Neural cell (in vitro differentiated cells): ENCODE data around the gene AHRR. TPM values are rescaled to one million over a fixed set of nuclear protein-coding genes. Genes with fewer than 3 reads are reported as not detected.

ENCODE experiments used
- H2AFZ ChIP-seq: fragments of 200-600, 300-800 bp; sonication (generic), shearing (Covaris generic); 2 replicates; pipeline ENCODE4 v1.6.0; 2014; ENCODE audit warnings: low read depth, mild to moderate bottlenecking, antibody characterized with exemption, low read length, moderate library complexity
- H3F3A ChIP-seq: fragments of 200-600 bp; shearing (Covaris generic); 2 replicates; pipeline ENCODE4 v1.6.1; 2016; ENCODE audit warnings: mild to moderate bottlenecking, moderate library complexity, mixed read lengths, antibody characterized with exemption, low read length; ENCODE audit not compliant: insufficient read depth, poor library complexity, severe bottlenecking
- H3K27ac ChIP-seq: fragments of 200-600, 300-800 bp; sonication (generic), shearing (Covaris generic); 2 replicates; pipeline ENCODE4 v1.5.1; 2014; ENCODE audit warnings: mild to moderate bottlenecking, low read length, moderate library complexity
- H3K27me3 ChIP-seq: fragments of 300-800, 200-600 bp; sonication (generic), shearing (Covaris generic); 2 replicates; pipeline ENCODE4 v1.6.0; 2014; ENCODE audit warnings: mild to moderate bottlenecking, low read depth, low read length, moderate library complexity; ENCODE audit not compliant: insufficient read depth
- H3K36me3 ChIP-seq: fragments of 300-800, 200-600 bp; sonication (generic), shearing (Covaris generic); 2 replicates; pipeline ENCODE4 v1.5.1; 2014; ENCODE audit warnings: mild to moderate bottlenecking, antibody characterized with exemption, low read length, moderate library complexity; ENCODE audit not compliant: insufficient read depth
- H3K4me2 ChIP-seq: fragments of 300-800, 200-600 bp; sonication (generic), shearing (Covaris generic); 2 replicates; pipeline ENCODE4 v1.6.0; 2014; ENCODE audit warnings: mild to moderate bottlenecking, low read length
- H3K4me3 ChIP-seq: fragments of 300-800, 200-600 bp; sonication (generic), shearing (Covaris generic); 2 replicates; pipeline ENCODE4 v1.5.1; 2014; ENCODE audit warnings: mild to moderate bottlenecking, low read length, moderate library complexity
- H3K79me2 ChIP-seq: fragments of 200-600 bp; shearing (Covaris generic); replicated peaks from 2 replicates; pipeline ENCODE4 v1.6.0; 2014; ENCODE audit warnings: mild to moderate bottlenecking, low read length, moderate library complexity; ENCODE audit not compliant: insufficient read depth
- H3K9ac ChIP-seq: fragments of 300-800, 200-600 bp; sonication (generic), shearing (Covaris generic); 2 replicates; pipeline ENCODE4 v1.6.1; 2016; ENCODE audit warnings: mild to moderate bottlenecking, low read length, mixed read lengths
- H3K9me2 ChIP-seq: fragments of 200-600 bp; shearing (Covaris generic); 2 replicates; pipeline ENCODE4 v1.6.1; 2016; ENCODE audit warnings: mild to moderate bottlenecking, low read length, mixed read lengths; ENCODE audit not compliant: insufficient read depth
- H3K9me3 ChIP-seq: fragments of 200-600, 300-800 bp; sonication (generic), shearing (Covaris generic); 2 replicates; pipeline ENCODE4 v1.6.1; 2016; ENCODE audit warnings: mild to moderate bottlenecking, mixed run types, low read length, moderate library complexity, mixed read lengths
- H4K20me1 ChIP-seq: fragments of 200-600 bp; shearing (Covaris generic); 2 replicates; pipeline ENCODE4 v1.6.1; 2016; ENCODE audit warnings: mild to moderate bottlenecking, mixed run types; ENCODE audit not compliant: insufficient read depth
- EP300 ChIP-seq: fragments of 450-650 bp; conservative IDR thresholded peaks from 2 replicates; pipeline ENCODE4 v1.6.1; 2014; ENCODE audit warnings: antibody characterized with exemption, mild to moderate bottlenecking, moderate library complexity; ENCODE audit not compliant: poor library complexity, severe bottlenecking
- EZH2 ChIP-seq: fragments of 200-600, 300-800 bp; shearing (Covaris generic), sonication (generic); IDR thresholded peaks from 2 replicates; pipeline ENCODE4 v1.6.1; 2014; ENCODE audit warnings: antibody characterized with exemption, low read length, borderline replicate concordance, mild to moderate bottlenecking; ENCODE audit not compliant: insufficient read depth, poor library complexity, severe bottlenecking
- POLR2AphosphoS5 ChIP-seq: IDR thresholded peaks from 2 replicates; pipeline ENCODE4 v1.6.1; 2012
- RAD21 ChIP-seq: fragments of 450-650 bp; conservative IDR thresholded peaks from 2 replicates; pipeline ENCODE4 v1.6.1; 2014; ENCODE audit warnings: antibody characterized with exemption, mild to moderate bottlenecking, moderate library complexity
- SMC3 ChIP-seq: fragments of 450-650 bp; conservative IDR thresholded peaks from 2 replicates; pipeline ENCODE4 v1.6.1; 2014; ENCODE audit warnings: antibody characterized with exemption, mild to moderate bottlenecking, moderate library complexity; ENCODE audit not compliant: poor library complexity
- TAF1 ChIP-seq: IDR thresholded peaks from 2 replicates; pipeline ENCODE4 v1.6.1; 2012; ENCODE audit warnings: low read depth
- polyA plus RNA-seq: library from polyadenylated mRNA; depleted of rRNA; stranded (reverse); fragments of >200 nt; gene quantifications from 2 replicates; pipeline ENCODE4 v1.2.3, GENCODE V29; 2014
- TF ChIP-seq, protein P1 (sequence below): fragments of 450-650 bp; IDR thresholded peaks from 2 replicates; pipeline ENCODE4 v1.5.1; 2014; ENCODE audit warnings: antibody characterized with exemption, mild to moderate bottlenecking, moderate library complexity; ENCODE audit not compliant: poor library complexity, severe bottlenecking
- TF ChIP-seq, protein P2 (sequence below): IDR thresholded peaks from 2 replicates; pipeline ENCODE4 v1.6.1; 2012; ENCODE audit warnings: borderline replicate concordance

The AHRR gene
- polyA plus RNA-seq, 1 donor from 2014 or later = 0.26 TPM

DNA sequence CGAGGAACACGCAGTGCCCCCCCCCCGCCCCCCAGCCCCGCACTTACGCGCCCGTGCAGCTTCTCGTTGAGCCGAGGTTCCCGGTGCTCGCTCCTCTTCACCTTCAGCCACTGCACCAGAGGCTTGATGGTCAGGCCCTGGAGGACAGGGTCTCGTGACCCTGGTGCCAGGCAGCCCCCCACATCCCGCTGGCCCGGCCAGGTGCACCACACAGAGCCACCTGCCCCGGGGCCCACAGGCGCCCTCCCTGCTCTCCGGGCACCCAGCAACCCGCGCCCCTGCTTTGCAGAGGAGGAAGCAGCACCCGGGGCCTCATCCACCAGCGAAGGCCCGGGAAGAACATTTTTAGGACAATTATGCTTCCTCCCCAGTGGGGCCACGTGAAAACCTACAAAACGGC lies 160.5 kb downstream of the AHRR start:
- Histone ChIP-seq H3K79me2 (no peaks in the 10 kb centered on the region), H3K9me3 (no peaks in the 10 kb centered on the region), H3F3A (no peaks in the 10 kb centered on the region), H2AFZ (no peak overlapping the region), H3K27ac (no peak overlapping the region), H3K9ac (no peak overlapping the region), H3K4me2 (no peak overlapping the region), H3K27me3 (no peaks in the 10 kb centered on the region), H3K9me2 (no peaks in the 10 kb centered on the region), H3K4me3 (no peak overlapping the region), H3K36me3 (no peaks in the 10 kb centered on the region), H4K20me1 (no peaks in the 10 kb centered on the region)
- TF ChIP-seq, protein P1, sequence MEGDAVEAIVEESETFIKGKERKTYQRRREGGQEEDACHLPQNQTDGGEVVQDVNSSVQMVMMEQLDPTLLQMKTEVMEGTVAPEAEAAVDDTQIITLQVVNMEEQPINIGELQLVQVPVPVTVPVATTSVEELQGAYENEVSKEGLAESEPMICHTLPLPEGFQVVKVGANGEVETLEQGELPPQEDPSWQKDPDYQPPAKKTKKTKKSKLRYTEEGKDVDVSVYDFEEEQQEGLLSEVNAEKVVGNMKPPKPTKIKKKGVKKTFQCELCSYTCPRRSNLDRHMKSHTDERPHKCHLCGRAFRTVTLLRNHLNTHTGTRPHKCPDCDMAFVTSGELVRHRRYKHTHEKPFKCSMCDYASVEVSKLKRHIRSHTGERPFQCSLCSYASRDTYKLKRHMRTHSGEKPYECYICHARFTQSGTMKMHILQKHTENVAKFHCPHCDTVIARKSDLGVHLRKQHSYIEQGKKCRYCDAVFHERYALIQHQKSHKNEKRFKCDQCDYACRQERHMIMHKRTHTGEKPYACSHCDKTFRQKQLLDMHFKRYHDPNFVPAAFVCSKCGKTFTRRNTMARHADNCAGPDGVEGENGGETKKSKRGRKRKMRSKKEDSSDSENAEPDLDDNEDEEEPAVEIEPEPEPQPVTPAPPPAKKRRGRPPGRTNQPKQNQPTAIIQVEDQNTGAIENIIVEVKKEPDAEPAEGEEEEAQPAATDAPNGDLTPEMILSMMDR = no peak
- TF ChIP-seq POLR2AphosphoS5 (no peak), RAD21 (no peak), EZH2 (no peak), SMC3 (no peak), TAF1 (no peak)
- TF ChIP-seq, protein P2, sequence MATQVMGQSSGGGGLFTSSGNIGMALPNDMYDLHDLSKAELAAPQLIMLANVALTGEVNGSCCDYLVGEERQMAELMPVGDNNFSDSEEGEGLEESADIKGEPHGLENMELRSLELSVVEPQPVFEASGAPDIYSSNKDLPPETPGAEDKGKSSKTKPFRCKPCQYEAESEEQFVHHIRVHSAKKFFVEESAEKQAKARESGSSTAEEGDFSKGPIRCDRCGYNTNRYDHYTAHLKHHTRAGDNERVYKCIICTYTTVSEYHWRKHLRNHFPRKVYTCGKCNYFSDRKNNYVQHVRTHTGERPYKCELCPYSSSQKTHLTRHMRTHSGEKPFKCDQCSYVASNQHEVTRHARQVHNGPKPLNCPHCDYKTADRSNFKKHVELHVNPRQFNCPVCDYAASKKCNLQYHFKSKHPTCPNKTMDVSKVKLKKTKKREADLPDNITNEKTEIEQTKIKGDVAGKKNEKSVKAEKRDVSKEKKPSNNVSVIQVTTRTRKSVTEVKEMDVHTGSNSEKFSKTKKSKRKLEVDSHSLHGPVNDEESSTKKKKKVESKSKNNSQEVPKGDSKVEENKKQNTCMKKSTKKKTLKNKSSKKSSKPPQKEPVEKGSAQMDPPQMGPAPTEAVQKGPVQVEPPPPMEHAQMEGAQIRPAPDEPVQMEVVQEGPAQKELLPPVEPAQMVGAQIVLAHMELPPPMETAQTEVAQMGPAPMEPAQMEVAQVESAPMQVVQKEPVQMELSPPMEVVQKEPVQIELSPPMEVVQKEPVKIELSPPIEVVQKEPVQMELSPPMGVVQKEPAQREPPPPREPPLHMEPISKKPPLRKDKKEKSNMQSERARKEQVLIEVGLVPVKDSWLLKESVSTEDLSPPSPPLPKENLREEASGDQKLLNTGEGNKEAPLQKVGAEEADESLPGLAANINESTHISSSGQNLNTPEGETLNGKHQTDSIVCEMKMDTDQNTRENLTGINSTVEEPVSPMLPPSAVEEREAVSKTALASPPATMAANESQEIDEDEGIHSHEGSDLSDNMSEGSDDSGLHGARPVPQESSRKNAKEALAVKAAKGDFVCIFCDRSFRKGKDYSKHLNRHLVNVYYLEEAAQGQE = no peak

DNA sequence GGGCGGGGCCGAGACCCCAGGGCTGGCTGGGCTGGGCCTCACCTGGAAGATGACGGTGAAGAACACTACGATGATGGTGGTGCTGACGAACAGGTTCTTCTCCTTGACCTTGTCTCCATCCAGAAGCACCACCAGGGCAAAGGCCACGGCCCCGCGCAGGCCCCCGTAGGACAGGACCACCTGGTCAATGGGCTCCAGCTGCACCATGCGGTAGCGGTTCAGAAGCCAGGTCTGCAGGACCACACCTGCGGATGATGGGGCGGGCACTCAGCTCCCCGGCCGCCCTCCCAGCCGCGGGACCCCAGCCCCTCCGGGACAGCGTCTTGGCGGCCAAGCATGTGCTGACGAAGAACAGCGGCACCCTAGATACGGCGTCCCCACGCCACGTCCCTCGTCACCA lies 161.0 kb downstream of the AHRR start:
- Histone ChIP-seq H3K9me2 (no peaks in the 10 kb centered on the region), H3K4me2 (no peak overlapping the region), H3F3A (no peaks in the 10 kb centered on the region), H3K79me2 (no peaks in the 10 kb centered on the region), H2AFZ (no peak overlapping the region), H3K27me3 (no peaks in the 10 kb centered on the region), H4K20me1 (no peaks in the 10 kb centered on the region), H3K9ac (no peak overlapping the region), H3K4me3 (no peak overlapping the region), H3K36me3 (no peaks in the 10 kb centered on the region), H3K9me3 (no peaks in the 10 kb centered on the region), H3K27ac (no peak overlapping the region)
- TF ChIP-seq POLR2AphosphoS5 (no peak), EP300 (no peak), TAF1 (no peak), RAD21 (no peak)
- TF ChIP-seq, protein P1 = no peak
- TF ChIP-seq, protein P2 = no peak
